RWPE2 (cell line): ENCODE data around the gene SLC25A52.

Experiments used
- ATAC-seq: fragments of 200-7000 bp; cut with Tn5 transposase; 3 replicates; pipeline ENCODE4 v1.9.1; 2021; ENCODE audit warnings: low read depth
- DNase-seq: peaks from one replicate; pipeline ENCODE4 v3.0.0-alpha.2; 2020; ENCODE audit warnings: low spot score
- H3K27ac ChIP-seq: fragments of 450-650 bp; 2 replicates; pipeline ENCODE4 v1.5.1; 2017; ENCODE audit warnings: mild to moderate bottlenecking; ENCODE audit not compliant: poor library complexity, severe bottlenecking
- H3K27me3 ChIP-seq: fragments of 250-450 bp; sonication (Bioruptor Pico); 2 replicates; pipeline ENCODE4 v1.5.1; 2021; ENCODE audit warnings: mild to moderate bottlenecking, moderate library complexity; ENCODE audit not compliant: insufficient read depth, poor library complexity, severe bottlenecking
- H3K36me3 ChIP-seq: fragments of 250-450 bp; sonication (Bioruptor Pico); 2 replicates; pipeline ENCODE4 v1.5.1; 2020; ENCODE audit warnings: low read depth, mild to moderate bottlenecking, moderate library complexity
- H3K4me1 ChIP-seq: fragments of 250-450 bp; sonication (Bioruptor Pico); 2 replicates; pipeline ENCODE4 v1.5.1; 2021; ENCODE audit warnings: mild to moderate bottlenecking, moderate library complexity; ENCODE audit not compliant: insufficient read depth, poor library complexity, severe bottlenecking
- H3K4me3 ChIP-seq: fragments of 250-450 bp; sonication (Bioruptor Pico); 2 replicates; pipeline ENCODE4 v1.5.1; 2021; ENCODE audit warnings: mild to moderate bottlenecking, moderate library complexity; ENCODE audit not compliant: severe bottlenecking
- H3K9me3 ChIP-seq: fragments of 250-450 bp; sonication (Bioruptor Pico); 2 replicates; pipeline ENCODE4 v1.5.1; 2021; ENCODE audit warnings: mild to moderate bottlenecking, moderate library complexity; ENCODE audit not compliant: severe bottlenecking
- CTCF ChIP-seq: fragments of 450-650 bp; IDR thresholded peaks from one replicate; pipeline ENCODE4 v1.5.1; 2017; ENCODE audit warnings: mild to moderate bottlenecking, moderate library complexity; ENCODE audit not compliant: poor library complexity, severe bottlenecking

SLC25A52 gene

GRCh38 chr18:31793531-31793930 is 32.9 kb upstream of the SLC25A52 start:
- DNase-seq = no peak
- no peak for ATAC-seq
- TF ChIP-seq CTCF = no peak
- no peak overlapping the region for H3K27ac ChIP-seq
- no peaks in the 10 kb centered on the region for H3K27me3 ChIP-seq
- H3K4me1 ChIP-seq = no peaks in the 10 kb centered on the region
- H3K36me3 ChIP-seq = no peaks in the 10 kb centered on the region
- H3K9me3 ChIP-seq = no peaks in the 10 kb centered on the region
- no peak overlapping the region for H3K4me3 ChIP-seq

- ATAC-seq (no peak), DNase-seq (no peak)
- H3K4me3 ChIP-seq = no peak overlapping the region
- no peaks in the 10 kb centered on the region for H3K9me3 ChIP-seq
- H3K27ac ChIP-seq = no peak overlapping the region
- no peaks in the 10 kb centered on the region for H3K27me3 ChIP-seq
- H3K36me3 ChIP-seq = no peaks in the 10 kb centered on the region
- no peak for TF ChIP-seq CTCF
- no peaks in the 10 kb centered on the region for H3K4me1 ChIP-seq
Measured at GRCh38 chr18:31792580-31792911, 31.9 kb upstream of the SLC25A52 start.

GRCh38 chr18:31791817-31792579 is 31.3 kb upstream of the SLC25A52 start:
- TF ChIP-seq CTCF = no peak
- DNase-seq = no peak

GRCh38 chr18:31789409-31789808 is 28.7 kb upstream of the SLC25A52 start:
- TF ChIP-seq CTCF = no peak
- no peak for DNase-seq

More at GRCh38 chr18:31791817-31792579, 31.3 kb upstream of the SLC25A52 start:
- Histone ChIP-seq H3K27me3 (no peaks in the 10 kb centered on the region), H3K9me3 (no peaks in the 10 kb centered on the region), H3K36me3 (no peaks in the 10 kb centered on the region), H3K27ac (no peak overlapping the region), H3K4me3 (no peak overlapping the region), H3K4me1 (no peaks in the 10 kb centered on the region)
- ATAC-seq = no peak

GRCh38 chr18:31783059-31783458 is 22.4 kb upstream of the SLC25A52 start:
- Histone ChIP-seq H3K27me3 (no peaks in the 10 kb centered on the region), H3K27ac (no peak overlapping the region), H3K4me1 (no peaks in the 10 kb centered on the region), H3K9me3 (peaks cover under 1% of the 10 kb centered on the region), H3K4me3 (no peak overlapping the region), H3K36me3 (no peaks in the 10 kb centered on the region)
- no peak for DNase-seq
- no peak for ATAC-seq
- no peak for TF ChIP-seq CTCF

More at GRCh38 chr18:31789409-31789808, 28.7 kb upstream of the SLC25A52 start:
- H3K36me3 ChIP-seq = no peaks in the 10 kb centered on the region
- no peak overlapping the region for H3K4me3 ChIP-seq
- no peak for ATAC-seq
- H3K9me3 ChIP-seq = no peaks in the 10 kb centered on the region
- H3K27me3 ChIP-seq = no peaks in the 10 kb centered on the region
- no peak overlapping the region for H3K27ac ChIP-seq
- H3K4me1 ChIP-seq = no peaks in the 10 kb centered on the region
